ENCODE measurements around the gene KHDC1.
A peak's percentile ranks its signal among the peaks of the same experiment; 100 is the strongest.
"Not testable (repeated sequence)": the region's sequence is repeated elsewhere in the genome, so short reads cannot be mapped to it uniquely, and the experiment has no call there.

The KHDC1 gene, protein sequence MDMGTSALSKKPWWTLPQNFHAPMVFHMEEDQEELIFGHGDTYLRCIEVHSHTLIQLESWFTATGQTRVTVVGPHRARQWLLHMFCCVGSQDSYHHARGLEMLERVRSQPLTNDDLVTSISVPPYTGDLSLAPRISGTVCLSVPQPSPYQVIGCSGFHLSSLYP

DNA sequence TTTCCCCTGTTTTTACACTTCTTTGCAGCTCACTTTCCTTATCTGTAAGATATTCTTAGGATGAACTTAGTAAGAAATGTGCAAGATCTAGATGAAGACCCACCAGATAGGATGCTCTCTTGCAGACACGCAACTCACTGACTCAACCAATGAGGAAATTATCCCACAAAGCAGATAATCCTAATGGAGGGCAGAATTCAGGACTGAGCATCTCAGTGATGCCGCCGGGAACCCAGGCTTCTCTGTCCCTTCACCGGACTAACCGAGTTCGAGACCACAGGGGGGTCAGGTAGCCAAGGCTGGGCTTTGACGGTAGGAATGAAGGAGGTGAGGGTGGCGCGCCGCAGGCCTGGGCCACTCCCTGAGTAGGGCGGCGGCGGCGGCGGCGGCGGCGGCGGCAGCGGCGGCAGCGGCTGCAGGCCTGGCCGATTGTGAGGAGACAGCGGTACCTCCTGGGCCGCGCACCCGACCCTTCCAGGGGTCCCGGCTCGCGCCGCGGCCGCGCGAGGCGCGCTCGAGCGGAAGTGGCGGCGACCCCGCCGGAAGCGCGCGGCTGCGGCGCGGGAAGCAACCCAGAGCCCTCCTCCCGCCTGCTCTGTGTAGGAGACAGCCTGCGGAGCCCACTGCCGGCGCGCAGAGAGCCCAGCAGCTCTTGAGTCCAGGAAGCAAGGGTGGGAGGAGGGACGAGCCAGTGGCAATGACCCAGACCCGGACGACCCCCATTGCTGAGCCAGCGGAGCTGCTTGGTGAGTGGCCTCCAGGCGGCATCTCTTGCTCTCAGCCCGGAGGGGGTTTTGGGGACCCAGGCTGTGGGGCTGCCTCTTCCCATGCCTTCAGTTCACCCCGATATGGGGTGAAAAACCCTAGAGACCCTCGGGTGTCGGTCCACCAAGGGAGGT lies at the start of gene KHDC1:
Gene KHDC1 (minus strand): TSS at position 526 of the 899 bp plus-strand sequence. CDS start 20,679 bp downstream, outside the sequence.
- peak; percentile 24 to 46 for DNase-seq (ENCODE audit: low read depth in 2 of 2)

DNA sequence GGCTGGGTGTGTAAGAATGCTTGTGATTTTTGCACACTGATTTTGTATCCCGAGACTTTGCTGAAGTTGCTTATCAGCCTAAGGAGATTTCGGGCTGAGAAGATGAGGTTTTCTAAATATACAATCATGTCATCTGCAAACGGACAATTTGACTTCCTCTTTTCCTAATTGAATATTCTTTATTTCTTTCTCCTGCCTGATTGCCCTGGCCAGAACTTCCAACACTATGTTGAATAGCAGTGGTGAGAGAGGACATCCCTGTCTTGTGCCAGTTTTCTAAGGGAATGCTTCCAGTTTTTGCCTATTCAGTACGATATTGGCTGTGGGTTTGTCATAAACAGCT lies 47.5 kb upstream of the KHDC1 start:
- DNase-seq (ENCODE audit: low read depth in 2 of 2), result not testable (repeated sequence)

DNA sequence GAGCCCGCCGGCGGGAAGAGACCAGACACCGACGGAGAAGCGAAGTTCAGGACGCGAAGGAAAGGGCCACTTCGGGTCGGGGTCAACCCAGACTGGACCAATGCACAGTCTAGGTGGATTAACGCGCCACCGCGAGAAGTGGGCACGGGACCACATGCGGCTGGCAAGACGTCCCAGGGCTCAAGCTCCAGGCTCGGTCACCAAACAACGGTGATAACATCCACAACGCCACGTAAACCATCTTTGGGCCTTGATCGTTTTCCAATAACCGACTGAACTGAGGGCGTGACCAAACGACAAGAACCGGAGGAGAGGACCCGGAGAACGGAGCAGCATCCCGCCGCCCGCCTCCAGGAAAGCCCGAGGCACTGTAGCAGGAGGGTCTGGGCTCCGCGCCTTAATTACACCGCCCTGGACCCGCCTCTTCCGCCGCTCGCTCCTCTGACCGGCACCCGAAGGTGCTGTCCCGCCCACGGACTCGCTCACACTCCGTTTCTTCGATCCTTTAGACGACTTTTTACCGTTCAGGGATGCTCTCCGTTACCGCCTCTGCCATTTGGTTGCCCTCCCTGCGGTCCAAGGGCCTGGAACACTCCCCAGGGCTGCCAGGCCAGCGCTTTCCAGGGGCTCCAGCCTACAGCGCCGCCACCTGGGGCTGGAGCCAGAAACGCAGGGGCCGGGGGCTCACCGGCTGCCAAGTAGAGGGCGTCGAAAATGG lies 46.9 kb upstream of the KHDC1 start:
- DNase-seq (ENCODE audit: low read depth in 2 of 2), result peak; percentile 45 to 65

DNA sequence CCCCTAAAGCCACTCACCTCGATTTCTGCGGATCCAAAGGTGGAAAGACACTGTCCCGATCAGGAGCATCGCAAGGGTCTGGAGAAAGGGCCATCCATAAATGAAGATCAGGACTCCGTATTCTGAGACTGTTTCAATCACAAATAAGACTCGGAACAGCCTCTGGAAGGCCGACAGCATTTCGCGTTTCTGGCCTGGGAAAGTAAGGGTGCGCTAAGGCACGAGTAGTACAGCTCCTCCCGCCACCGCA lies 46.5 kb upstream of the KHDC1 start:
- DNase-seq (ENCODE audit: low read depth in 2 of 2), result no peak

DNA sequence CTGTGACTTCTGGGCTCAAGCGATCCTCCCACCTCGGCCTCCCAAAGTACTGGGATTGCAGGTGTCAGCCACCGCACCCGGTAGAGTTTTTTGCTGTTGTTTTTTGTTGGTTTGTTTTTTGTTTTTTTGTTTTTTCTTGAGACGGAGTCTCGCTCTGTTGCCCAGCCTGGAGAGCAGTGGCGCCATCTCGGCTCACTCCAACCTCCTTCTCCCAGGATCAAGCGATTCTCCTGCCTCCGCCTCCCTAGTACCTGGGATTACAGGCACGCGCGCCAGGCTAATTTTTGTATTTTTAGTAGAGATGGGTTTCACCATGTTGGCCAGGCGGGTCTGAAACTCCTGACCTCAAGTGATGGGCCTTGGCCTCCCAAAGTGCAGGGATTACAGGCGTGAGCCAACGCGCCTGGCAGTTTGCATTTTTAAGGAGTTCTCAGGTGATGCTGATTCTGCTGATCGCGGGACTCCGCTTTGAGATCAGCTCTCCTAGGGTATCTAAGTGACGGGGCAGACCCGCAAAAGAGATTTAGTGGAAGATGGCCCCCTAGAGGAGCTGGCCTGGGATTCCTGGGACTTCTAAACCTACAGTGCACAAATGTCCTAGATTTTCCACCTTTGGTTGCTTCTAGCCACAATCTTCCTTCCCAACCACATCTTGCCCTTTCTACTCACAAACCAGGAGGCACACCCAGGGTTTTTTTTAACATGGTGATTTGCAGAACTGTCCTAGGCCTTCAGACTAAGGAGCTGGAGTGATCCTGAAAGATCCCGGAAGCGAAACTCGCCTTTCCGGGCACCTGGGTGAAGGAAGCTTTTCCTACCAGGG lies 45.9 kb upstream of the KHDC1 start:
- DNase-seq (ENCODE audit: low read depth in 2 of 2), result no peak

DNA sequence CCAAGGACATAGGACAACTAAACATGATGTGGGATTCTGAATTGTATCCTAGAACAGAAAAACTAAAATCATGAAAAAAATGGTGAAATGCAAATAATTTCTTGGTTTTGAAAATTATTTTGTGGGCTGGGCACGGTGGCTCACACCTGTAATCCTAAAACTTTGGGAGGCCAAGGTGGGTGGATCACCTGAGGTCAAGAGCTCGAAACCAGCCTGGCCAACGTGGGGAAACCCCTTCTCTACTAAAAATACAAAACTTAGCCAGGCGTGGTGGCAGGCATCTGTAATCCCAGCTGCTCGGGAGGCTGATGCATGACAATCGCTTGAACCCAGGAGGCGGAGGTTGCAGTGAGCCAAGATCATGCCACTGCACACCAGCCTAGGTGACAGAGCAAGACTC lies 40.8 kb upstream of the KHDC1 start:
- not testable (repeated sequence) for DNase-seq (ENCODE audit: low read depth in 2 of 2)

DNA sequence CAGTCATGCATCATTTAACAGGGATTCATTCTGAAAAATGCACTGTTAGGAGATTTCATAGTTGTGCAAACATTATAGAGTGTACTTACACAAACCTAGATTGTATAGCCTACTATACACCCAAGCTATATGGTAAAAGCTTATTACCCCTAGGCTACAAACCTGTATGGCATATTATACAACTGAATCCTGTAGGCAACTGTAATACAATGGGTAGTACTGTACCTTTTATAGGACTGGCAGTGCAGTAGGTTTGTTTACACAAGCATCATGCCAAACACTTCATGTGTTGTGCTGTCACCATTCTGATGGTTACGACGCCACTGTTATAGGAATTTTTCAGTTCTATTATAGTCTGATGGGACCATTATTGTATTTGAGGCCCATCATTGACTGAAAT lies 39.3 kb upstream of the KHDC1 start:
- no peak for DNase-seq (ENCODE audit: low read depth in 2 of 2)

DNA sequence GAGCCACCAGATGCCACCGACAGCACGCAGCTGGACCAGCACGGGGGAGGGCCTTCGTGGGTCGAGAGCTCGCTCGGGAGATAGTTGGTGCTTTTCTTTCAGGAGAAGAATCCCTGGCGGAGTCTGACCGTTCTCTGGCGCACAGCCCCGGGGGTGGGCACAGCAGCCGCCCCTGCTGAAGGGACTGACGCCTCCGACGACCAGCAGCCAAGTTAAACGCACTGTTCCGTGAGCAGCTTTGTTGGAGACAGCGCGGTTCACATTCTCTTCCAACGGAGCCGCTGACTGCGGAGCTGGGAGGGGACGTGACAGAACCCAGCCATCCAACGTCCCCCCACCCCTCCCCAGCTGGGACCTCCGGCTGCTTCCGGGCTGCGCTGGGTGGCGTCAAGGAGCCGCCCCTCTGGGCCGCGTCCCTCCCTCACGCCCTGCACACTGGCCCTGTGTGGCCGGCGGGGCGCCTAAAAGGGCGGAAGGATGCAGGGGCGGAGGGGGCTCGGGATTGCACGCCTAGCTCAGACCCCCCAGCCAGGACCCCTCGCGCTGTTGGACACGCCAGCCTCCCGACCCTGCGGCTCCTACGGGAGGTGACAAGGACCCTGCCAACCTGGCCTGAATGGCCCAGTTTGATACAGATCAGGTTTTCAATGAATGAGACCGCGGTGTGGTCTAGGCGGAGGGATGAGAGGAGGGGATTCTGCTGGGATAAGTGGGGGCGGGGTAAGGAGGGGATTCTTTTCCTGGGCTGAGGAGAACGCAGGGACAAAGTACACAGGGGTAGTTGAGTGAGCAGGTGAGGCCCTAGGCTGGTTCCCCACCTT lies 36.4 kb upstream of the KHDC1 start:
- DNase-seq (ENCODE audit: low read depth in 2 of 2), result no peak

DNA sequence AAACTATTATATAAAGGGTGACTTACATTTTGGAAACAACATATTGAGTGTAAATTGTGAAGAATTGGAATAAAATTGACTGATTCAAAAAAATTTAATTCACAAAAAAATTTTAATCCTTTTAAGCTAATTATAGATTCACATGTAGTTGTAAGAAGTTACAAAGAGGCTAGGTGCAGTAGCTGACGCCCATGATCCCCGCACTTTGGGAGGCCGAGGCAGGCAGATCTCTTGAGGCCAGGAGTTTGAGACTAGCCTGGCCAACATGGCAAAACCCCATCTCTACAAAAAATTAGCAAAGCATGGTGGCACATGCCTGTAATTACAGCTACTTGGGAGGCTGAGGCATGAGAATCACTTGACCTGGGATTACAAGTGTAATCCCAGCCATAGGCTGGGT lies 30.3 kb upstream of the KHDC1 start:
- no peak for DNase-seq (ENCODE audit: low read depth in 2 of 2)

DNA sequence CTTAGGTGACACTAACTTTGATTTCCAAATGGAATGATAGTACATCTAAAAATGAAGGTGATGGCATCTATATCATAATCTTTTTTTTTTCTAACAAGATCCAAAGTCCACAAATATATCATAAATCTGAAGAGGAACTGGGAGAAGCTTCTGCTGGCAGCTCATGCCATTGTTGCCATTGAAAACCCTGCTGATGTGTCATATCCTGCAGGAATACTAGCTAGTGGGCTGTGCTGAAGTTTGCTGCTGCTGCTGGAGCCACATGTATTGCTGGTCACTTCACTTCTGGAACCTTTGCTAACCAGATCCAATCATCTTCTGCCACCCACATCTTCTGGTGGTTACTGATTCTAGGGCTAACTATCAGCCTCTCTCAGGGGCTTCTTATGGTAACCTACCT lies 27.4 kb upstream of the KHDC1 start:
- no peak for DNase-seq (ENCODE audit: low read depth in 2 of 2)

DNA sequence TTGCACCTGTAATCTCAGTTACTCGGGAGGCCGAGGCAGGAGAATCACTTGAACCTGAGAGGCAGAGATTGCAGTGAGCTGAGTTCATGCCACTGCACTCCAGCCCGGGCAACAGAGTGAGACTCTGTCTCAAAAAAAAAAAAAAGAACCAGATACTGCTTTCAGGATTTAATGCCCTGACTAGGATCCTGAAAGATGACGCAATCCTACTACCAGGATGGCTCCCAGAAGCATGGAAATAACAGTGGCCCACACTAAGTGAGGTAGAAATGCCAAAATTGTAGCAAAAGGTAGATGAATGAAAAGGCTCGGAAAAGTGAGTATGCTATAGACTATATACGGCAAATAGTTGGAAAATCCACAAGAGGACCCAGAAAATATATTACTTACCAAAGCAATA lies 23.8 kb upstream of the KHDC1 start:
- DNase-seq (ENCODE audit: low read depth in 2 of 2), result no peak

DNA sequence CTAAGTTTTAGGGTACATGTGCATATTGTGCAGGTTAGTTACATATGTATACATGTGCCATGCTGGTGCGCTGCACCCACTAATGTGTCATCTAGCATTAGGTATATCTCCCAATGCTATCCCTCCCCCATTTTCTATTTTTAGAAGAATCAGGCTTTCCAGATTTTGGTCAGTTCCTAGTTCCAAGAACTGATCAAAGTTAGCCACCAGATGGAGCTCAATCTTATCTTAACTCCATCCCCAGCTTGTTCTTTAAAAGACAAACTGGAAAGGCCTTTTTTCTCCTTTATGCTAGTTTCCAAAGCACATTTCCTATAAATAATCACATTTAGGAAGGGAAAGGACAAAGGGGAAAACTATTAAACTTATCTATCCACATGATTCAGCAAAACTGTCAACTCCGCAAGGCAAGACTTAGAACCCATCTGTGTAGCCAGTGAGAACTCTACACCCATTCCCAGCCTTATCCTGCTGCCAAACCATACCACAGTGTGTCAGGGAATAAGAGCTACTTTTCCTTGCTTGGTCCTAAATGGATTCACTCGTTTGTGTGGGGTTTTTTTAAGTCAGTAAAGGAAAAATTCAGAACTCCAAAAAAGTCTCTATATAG lies 22.8 kb upstream of the KHDC1 start:
- no peak for DNase-seq (ENCODE audit: low read depth in 2 of 2)

DNA sequence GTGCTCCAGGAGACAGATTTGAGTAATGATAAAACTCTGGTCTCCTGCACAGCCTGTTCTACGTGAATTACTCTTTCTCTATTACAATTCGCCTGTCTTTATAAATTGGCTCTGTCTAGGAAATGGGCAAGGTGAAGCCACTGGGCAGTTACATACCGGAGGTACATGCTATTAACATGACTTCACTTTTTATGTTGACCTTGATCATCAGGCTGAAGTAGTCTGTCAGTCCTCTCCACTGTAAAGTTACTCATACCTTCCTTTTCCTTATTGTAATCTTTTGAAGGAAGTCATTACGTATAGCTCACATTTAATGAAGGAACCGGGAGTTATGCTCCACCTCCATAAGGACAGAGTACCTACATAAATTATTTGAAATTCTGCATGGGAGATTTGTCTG lies 19.9 kb upstream of the KHDC1 start:
- DNase-seq (ENCODE audit: low read depth in 2 of 2), result no peak

DNA sequence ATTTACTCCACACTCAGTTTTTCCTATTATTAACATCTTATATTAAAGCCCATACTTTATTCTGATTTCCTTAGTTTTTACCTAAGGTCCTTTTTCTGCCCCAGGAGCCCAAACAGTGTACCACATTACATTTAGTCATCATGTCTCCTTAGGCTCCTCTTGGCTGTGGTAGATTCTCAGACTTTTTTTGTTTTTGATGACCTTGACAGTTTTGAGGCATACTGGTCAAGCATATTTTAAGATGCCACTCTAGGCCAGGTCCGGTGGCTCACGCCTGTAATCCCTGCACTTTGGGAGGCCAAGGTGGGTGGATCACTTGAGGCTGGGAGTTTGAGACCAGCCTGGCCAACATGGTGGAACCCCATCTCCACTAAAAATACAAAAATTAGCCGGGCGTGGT lies 18.7 kb upstream of the KHDC1 start:
- not testable (repeated sequence) for DNase-seq (ENCODE audit: low read depth in 2 of 2)

DNA sequence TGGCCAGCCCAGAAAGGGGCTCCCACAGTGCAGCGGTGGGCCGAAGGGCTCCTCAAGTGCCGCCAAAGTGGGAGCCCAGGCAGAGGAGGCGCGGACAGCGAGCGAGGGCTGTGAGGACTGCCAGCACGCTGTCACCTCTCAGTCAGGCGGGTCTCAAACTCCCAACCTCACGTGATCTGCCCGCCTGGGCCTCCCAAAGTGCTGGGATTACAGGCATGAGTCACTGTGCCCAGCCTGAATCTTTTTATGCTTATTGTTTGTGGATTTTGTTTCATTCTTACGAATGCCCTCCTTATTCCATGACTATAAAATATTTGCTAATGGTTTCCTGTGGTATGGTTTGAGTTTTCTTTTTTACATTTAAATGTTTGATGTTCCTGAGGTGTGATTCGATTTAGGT lies 6.3 kb upstream of the KHDC1 start:
- not testable (repeated sequence) for DNase-seq (ENCODE audit: low read depth in 2 of 2)

DNA sequence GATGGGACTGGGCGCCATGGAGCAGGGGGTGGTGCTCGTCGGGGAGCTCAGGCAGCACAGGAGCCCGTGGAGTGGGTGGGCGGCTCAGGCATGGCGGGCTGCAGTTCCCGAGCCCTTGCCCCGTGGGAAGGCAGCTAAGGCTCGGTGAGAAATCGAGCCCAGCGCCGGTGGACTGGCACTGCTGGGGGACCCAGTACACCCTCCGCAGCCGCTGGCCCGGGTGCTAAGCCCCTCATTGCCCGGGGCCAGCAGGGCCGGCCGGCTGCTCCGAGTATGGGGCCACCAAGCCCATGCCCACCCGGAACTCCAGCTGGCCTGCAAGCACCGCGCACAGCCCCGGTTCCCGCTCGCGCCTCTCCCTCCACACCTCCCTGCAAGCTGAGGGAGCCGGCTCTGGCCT lies 5.9 kb upstream of the KHDC1 start:
- DNase-seq (ENCODE audit: low read depth in 2 of 2), result not testable (repeated sequence)

DNA sequence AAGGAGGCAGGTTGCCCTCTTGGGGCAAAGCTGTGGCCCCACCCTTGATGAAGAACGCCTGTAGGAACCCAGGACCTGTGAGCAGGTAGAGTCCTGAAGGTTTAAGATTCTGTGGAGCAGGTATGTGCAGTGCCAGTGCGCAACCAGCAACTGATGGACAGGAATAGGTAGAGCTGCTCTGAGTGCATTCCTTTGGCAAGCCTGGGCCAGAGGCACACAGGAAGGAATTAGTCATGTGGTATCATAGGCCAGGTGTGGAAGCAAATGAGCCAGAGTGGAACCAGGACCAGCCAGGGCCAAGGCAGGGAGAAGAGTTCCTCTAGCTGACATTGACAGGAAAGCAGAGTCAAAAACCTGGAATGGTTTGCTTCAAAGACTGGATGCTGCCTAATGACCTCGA lies 1.4 kb upstream of the KHDC1 start:
- no peak for DNase-seq (ENCODE audit: low read depth in 2 of 2)

DNA sequence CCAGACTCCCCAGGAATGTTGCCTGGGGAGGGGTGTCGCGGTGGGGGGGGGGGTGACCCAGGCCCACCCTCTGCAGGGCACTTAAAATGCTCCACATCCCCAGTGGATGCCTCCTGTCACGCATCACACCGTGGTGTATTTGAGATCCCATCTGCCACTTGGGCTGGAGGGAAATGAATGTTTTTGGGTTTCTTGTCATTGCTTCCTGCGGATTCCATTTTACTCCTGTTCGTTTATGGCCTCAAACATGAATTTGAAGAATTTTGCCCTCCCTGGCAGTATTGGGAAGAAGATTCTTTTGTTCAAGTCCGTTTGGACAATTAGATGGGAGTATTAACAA lies 544 bp upstream of the KHDC1 start:
- DNase-seq (ENCODE audit: low read depth in 2 of 2), result no peak

DNA sequence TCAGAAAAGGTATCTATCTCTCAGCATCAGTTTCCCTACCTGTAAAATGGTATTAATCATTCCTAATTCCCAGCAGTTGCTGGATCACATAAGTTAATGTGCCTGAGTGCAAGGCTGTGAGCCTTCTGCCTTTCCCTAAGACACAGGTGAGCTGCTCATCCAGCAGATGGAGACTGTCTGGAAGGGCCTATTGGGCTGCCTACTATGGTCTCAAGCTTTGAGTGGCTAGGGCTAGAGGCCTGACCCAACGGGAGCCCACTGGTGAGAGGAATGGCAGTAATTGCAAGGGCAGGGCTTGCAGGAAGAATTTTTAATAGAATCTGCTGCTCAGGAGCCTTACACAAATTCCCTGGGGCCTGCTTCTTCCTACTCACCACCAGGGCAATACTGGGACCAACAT lies 4.3 kb downstream of the KHDC1 start:
- DNase-seq (ENCODE audit: low read depth in 2 of 2), result no peak

DNA sequence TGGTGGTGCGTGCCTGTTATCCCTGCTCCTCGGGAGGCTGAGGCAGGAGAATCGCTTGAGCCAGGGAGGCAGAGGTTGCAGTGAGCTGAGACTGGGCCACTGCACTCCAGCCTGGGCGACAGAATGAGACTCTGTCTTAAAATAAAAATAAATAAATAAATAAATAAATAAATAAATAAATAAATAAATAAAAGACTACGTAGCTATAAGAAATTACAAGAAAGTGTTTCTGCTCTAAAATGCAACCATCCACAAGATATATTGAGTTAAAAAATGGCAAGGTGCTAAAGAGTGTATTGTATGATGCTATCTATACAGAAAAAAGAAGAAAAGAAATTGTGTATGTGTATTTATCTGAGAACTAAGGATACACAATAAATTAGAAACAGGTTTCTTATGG lies 8.7 kb downstream of the KHDC1 start:
- not testable (repeated sequence) for DNase-seq (ENCODE audit: low read depth in 2 of 2)

DNA sequence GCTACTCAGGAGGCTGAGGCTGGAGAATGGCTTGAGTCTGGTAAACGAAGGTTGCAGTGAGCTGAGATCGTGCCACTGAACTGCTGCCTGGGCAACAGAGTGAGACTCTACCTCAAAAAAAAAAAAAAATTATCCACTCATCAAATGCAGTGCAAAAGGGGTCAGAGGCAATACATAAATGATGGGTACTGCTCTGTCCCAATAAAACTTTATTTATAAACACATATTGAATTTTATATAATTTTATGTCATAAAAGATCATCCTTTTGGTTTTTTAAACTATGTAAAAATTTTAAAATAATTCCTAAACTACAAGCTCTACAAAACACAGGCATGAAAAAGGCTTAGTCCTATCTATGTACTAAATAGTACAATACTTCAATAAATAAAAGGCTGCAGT lies 10.3 kb downstream of the KHDC1 start:
- DNase-seq (ENCODE audit: low read depth in 2 of 2), result no peak

Data from stimulated activated CD4-positive, alpha-beta T cell treated with anti-CD3 and anti-CD28 coated beads, Interleukin-15, amount 100 ng/mL, for 48 hours (primary cell).